Measurements from ENCODE around the gene OPCML. TPM values are rescaled to one million over a fixed set of nuclear protein-coding genes. Genes with fewer than 3 reads are reported as not detected.

Gene OPCML
- total RNA-seq, 2 donors from 2014 or later, result not detected

GRCh38 chr11:133082841-133083488 lies 449.3 kb downstream of the OPCML start:
- no peaks in the 10 kb centered on the region for H3K9me3 ChIP-seq (ENCODE audit: control insufficient read depth, low read length, poor library complexity, severe bottlenecking)
- peak; percentile 37 to 53 (median 40) for DNase-seq
- H3K4me3 Mint-ChIP-seq, result peak overlapping the region; percentile 79
- no peak overlapping the region for H3K27ac Mint-ChIP-seq
- peaks cover 3% of the 10 kb centered on the region for H3K4me1 Mint-ChIP-seq
- peaks cover 62% of the 10 kb centered on the region for H3K27me3 Mint-ChIP-seq
- ATAC-seq, result peak; percentile 93
- peaks cover 2% of the 10 kb centered on the region for H3K36me3 Mint-ChIP-seq (ENCODE audit: low read depth)

- ATAC-seq (no peak), DNase-seq (no peak)
- Mint-ChIP-seq H3K36me3 (ENCODE audit: low read depth) (peaks cover 2% of the 10 kb centered on the region), H3K27me3 (peaks cover 60% of the 10 kb centered on the region), H3K4me3 (no peak overlapping the region), H3K27ac (no peak overlapping the region), H3K4me1 (peaks cover 3% of the 10 kb centered on the region)
- H3K9me3 ChIP-seq (ENCODE audit: control insufficient read depth, low read length, poor library complexity, severe bottlenecking), result no peaks in the 10 kb centered on the region
These were observed 449.9 kb downstream of the OPCML start for GRCh38 chr11:133082453-133082781.

- DNase-seq (no peak), ATAC-seq (no peak)
- H3K4me1 Mint-ChIP-seq, result peaks cover 3% of the 10 kb centered on the region
- no peak overlapping the region for H3K27ac Mint-ChIP-seq
- H3K9me3 ChIP-seq (ENCODE audit: control insufficient read depth, low read length, poor library complexity, severe bottlenecking), result no peaks in the 10 kb centered on the region
- H3K27me3 Mint-ChIP-seq, result peaks cover 61% of the 10 kb centered on the region
- no peak overlapping the region for H3K4me3 Mint-ChIP-seq
- peaks cover 2% of the 10 kb centered on the region for H3K36me3 Mint-ChIP-seq (ENCODE audit: low read depth)
These were observed 450.4 kb downstream of the OPCML start for GRCh38 chr11:133081730-133082452.

GRCh38 chr11:133081020-133081419 lies 451.3 kb downstream of the OPCML start:
- peaks cover 3% of the 10 kb centered on the region for H3K4me1 Mint-ChIP-seq
- H3K9me3 ChIP-seq (ENCODE audit: control insufficient read depth, low read length, poor library complexity, severe bottlenecking), result no peaks in the 10 kb centered on the region
- H3K27ac Mint-ChIP-seq, result no peak overlapping the region

GRCh38 chr11:133078591-133079404 lies 453.5 kb downstream of the OPCML start:
- ATAC-seq, result no peak
- Mint-ChIP-seq H3K36me3 (ENCODE audit: low read depth) (peaks cover 2% of the 10 kb centered on the region), H3K4me3 (no peak overlapping the region), H3K4me1 (peaks cover 3% of the 10 kb centered on the region), H3K27me3 (peaks cover 49% of the 10 kb centered on the region), H3K27ac (no peak overlapping the region)
- no peak for DNase-seq
- H3K9me3 ChIP-seq (ENCODE audit: control insufficient read depth, low read length, poor library complexity, severe bottlenecking), result no peaks in the 10 kb centered on the region

More at GRCh38 chr11:133081020-133081419, 451.3 kb downstream of the OPCML start:
- peaks cover 2% of the 10 kb centered on the region for H3K36me3 Mint-ChIP-seq (ENCODE audit: low read depth)
- H3K4me3 Mint-ChIP-seq, result no peak overlapping the region
- H3K27me3 Mint-ChIP-seq, result peaks cover 59% of the 10 kb centered on the region
- ATAC-seq (no peak), DNase-seq (no peak)

- ATAC-seq (no peak), DNase-seq (no peak)
- H3K4me3 Mint-ChIP-seq, result no peak overlapping the region
- H3K27me3 Mint-ChIP-seq, result peaks cover 45% of the 10 kb centered on the region
- no peak overlapping the region for H3K27ac Mint-ChIP-seq
- H3K9me3 ChIP-seq (ENCODE audit: control insufficient read depth, low read length, poor library complexity, severe bottlenecking), result no peaks in the 10 kb centered on the region
- peaks cover 3% of the 10 kb centered on the region for H3K4me1 Mint-ChIP-seq
- peaks cover 2% of the 10 kb centered on the region for H3K36me3 Mint-ChIP-seq (ENCODE audit: low read depth)
These were observed 454.3 kb downstream of the OPCML start for GRCh38 chr11:133078012-133078411.

GRCh38 chr11:133075351-133075750 lies 456.9 kb downstream of the OPCML start:
- no peaks in the 10 kb centered on the region for H3K9me3 ChIP-seq (ENCODE audit: control insufficient read depth, low read length, poor library complexity, severe bottlenecking)
- DNase-seq (no peak), ATAC-seq (no peak)
- Mint-ChIP-seq H3K36me3 (ENCODE audit: low read depth) (peaks cover 2% of the 10 kb centered on the region), H3K27ac (no peak overlapping the region), H3K4me1 (peaks cover 3% of the 10 kb centered on the region), H3K4me3 (no peak overlapping the region), H3K27me3 (peaks cover 65% of the 10 kb centered on the region)

- H3K36me3 Mint-ChIP-seq (ENCODE audit: low read depth), result no peaks in the 10 kb centered on the region
- DNase-seq (no peak), ATAC-seq (no peak)
- H3K27ac Mint-ChIP-seq, result no peak overlapping the region
- H3K4me3 Mint-ChIP-seq, result no peak overlapping the region
- H3K4me1 Mint-ChIP-seq, result peaks cover under 1% of the 10 kb centered on the region
- H3K9me3 ChIP-seq (ENCODE audit: control insufficient read depth, low read length, poor library complexity, severe bottlenecking), result no peaks in the 10 kb centered on the region
- peaks cover 52% of the 10 kb centered on the region for H3K27me3 Mint-ChIP-seq
These were observed 459.3 kb downstream of the OPCML start for GRCh38 chr11:133072858-133073582.

GRCh38 chr11:133072378-133072777 lies 459.9 kb downstream of the OPCML start:
- DNase-seq (no peak), ATAC-seq (no peak)
- H3K9me3 ChIP-seq (ENCODE audit: control insufficient read depth, low read length, poor library complexity, severe bottlenecking), result no peaks in the 10 kb centered on the region
- Mint-ChIP-seq H3K4me3 (no peak overlapping the region), H3K27ac (no peak overlapping the region), H3K27me3 (peaks cover 47% of the 10 kb centered on the region), H3K36me3 (ENCODE audit: low read depth) (no peaks in the 10 kb centered on the region), H3K4me1 (no peaks in the 10 kb centered on the region)

- Mint-ChIP-seq H3K27me3 (peaks cover 46% of the 10 kb centered on the region), H3K36me3 (ENCODE audit: low read depth) (no peaks in the 10 kb centered on the region), H3K4me3 (no peak overlapping the region), H3K4me1 (peaks cover 1% of the 10 kb centered on the region), H3K27ac (no peak overlapping the region)
- no peak for ATAC-seq
- H3K9me3 ChIP-seq (ENCODE audit: control insufficient read depth, low read length, poor library complexity, severe bottlenecking), result no peaks in the 10 kb centered on the region
- DNase-seq, result no peak
These were observed 461.5 kb downstream of the OPCML start for GRCh38 chr11:133070791-133071190.

GRCh38 chr11:133070021-133070713 lies 462.1 kb downstream of the OPCML start:
- no peak for DNase-seq
- no peaks in the 10 kb centered on the region for H3K9me3 ChIP-seq (ENCODE audit: control insufficient read depth, low read length, poor library complexity, severe bottlenecking)
- ATAC-seq, result no peak
- Mint-ChIP-seq H3K36me3 (ENCODE audit: low read depth) (no peaks in the 10 kb centered on the region), H3K4me1 (peaks cover 2% of the 10 kb centered on the region), H3K4me3 (no peak overlapping the region), H3K27me3 (peaks cover 46% of the 10 kb centered on the region), H3K27ac (no peak overlapping the region)

GRCh38 chr11:133065847-133066485 lies 466.3 kb downstream of the OPCML start:
- ATAC-seq, result no peak
- peaks cover 8% of the 10 kb centered on the region for H3K4me1 Mint-ChIP-seq
- H3K9me3 ChIP-seq (ENCODE audit: control insufficient read depth, low read length, poor library complexity, severe bottlenecking), result no peaks in the 10 kb centered on the region
- H3K36me3 Mint-ChIP-seq (ENCODE audit: low read depth), result peaks cover 5% of the 10 kb centered on the region
- DNase-seq, result no peak
- H3K27me3 Mint-ChIP-seq, result peaks cover 57% of the 10 kb centered on the region
- no peak overlapping the region for H3K27ac Mint-ChIP-seq
- no peak overlapping the region for H3K4me3 Mint-ChIP-seq
